Activated CD8-positive, alpha-beta memory T cell treated with anti-CD3 and anti-CD28 coated beads for 48 hours (primary cell): ENCODE data around the gene KLF7.

Experiments used
- DNase-seq, 3 experiments: peaks; one replicate each; pipeline ENCODE4 v3.0.0-alpha.2; 2020; ENCODE audit warnings: low read depth in 2 of 3, low spot score in 2 of 3

Gene KLF7

DNA sequence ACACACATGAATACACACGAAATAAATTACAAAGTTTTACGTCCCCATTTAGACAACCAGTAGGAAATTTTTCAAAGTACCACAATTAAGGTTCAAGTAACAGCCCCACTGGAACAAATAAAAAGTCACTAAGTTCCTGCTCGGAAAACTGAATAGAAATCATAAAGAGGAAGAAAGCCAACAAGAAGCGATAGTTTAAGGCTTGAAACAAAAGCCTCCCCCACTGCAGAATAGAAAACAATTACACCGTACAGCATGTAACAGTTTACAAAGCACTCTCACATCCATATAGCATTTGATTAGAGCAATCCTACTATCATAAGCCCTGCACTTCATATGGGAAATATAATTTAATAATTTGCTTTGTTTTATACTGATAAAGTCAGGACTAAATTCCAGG lies 15.5 kb downstream of the KLF7 start:
- DNase-seq = no peak

DNA sequence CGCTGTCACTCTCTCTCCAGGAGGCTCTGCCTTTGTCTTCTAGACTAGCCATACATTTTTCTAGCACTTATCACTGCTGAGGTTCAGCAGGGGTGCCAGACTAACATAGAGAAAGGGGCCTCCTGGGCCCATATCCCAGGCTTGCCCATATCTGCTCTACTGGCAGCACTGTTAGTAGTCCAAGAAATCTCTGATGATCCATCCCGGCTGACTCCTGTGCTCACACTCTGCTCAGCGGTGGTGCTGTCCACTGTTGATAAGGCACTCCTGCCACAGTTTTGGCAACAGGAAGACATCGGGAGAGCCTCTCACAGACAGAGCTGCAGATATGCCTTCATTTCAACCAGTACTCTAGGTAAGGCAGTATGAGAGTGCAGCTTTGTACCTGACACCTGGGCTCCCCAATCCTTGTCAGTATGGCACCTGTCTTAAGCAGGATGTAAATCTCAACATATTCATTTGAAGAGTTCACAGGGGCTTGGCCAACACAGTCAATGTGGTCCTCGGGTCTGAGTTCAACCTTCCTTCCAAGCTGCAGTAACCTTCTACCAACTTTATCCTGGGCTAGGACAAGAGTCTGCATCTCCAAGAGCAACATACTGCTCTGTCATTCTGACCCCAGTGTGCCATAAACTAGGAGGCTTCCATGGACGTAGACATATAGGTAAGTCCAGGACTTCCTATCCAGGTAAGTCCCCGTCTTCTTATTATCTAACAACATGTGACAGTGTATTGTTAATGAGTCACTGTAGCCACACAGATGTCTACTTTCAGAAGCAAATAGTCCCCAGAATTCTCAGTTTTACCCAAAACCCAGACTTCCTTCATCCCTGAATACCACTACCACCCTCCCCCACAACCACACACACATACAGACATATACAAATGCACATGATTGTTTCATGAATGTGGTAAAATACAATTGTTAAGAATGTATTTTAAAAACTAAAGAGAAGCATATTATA lies 16.2 kb downstream of the KLF7 start:
- DNase-seq = no peak

- no peak for DNase-seq
Measured at GRCh38 chr2:207148020-207148419, 17.7 kb downstream of the KLF7 start.

GRCh38 chr2:207144173-207144785 lies 21.5 kb downstream of the KLF7 start:
- DNase-seq = no peak

DNA sequence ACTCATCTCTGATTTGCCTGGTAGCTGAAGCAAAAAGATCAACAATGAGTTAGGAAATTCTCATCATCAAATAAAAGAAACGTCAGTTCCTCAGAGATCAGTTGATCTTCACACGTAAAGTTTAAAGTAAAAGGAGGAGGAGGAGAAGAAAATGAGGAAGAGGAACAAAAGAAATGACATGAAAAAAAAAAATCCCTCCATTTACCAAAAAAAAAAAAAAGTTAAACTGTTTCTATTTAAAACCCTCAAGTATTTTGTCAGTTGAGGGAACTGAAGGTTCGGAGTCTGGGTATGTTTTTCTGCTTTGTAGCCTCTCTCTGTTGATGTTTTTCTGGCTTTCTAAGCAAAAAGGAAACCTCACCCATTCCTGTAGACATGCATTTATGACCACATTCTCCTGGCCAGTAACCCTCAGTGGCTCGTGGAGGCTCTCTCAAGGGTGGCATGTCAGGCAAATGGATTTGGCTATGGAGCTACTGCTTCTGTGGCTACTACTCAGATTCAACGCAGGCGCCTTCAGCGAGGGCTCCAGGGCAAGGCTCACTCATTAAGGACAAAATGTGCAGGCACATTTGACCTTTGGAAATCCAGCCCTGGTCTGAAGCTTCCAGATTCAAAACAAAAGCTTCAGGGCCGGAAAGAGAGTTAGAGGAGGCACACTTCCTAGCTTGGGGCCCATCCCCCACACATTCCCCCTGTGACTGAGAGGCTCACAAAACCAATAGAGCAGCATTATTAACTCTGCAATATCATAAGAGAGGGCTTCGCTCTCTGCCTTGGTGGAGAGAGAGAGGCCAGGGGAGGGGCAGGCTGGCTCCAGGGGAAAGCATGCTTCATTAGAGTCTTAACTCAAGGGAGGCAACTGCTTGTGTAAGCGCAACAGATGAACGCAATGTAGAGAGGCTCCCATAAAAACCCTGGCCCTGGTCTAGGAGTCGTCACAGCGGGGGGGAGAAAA lies 22.3 kb downstream of the KLF7 start:
- no peak for DNase-seq

GRCh38 chr2:207142461-207142860 lies 23.3 kb downstream of the KLF7 start:
- DNase-seq = no peak

GRCh38 chr2:207141386-207141785 lies 24.4 kb downstream of the KLF7 start:
- no peak for DNase-seq

- DNase-seq = no peak
Measured at GRCh38 chr2:207140265-207140664, 25.5 kb downstream of the KLF7 start.

DNA sequence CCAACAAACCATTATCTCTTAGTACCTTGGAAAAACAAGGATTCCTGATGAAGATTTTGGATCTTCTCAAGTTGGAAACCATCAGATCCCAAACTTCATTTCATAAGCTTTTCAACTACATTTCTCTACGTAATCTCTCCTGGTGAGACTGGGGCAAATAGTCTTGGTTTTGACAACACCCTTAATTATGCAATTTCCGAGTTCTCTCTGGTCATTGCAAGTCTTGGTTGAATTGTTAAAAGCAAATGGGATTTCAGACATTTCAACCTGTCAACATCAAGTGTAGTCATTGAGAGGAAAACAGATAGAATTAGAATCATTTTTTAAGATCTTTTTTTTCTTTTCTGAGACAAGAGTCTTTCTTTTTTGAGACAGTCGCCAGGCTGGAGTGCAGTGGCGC lies 26.2 kb downstream of the KLF7 start:
- DNase-seq = no peak

DNA sequence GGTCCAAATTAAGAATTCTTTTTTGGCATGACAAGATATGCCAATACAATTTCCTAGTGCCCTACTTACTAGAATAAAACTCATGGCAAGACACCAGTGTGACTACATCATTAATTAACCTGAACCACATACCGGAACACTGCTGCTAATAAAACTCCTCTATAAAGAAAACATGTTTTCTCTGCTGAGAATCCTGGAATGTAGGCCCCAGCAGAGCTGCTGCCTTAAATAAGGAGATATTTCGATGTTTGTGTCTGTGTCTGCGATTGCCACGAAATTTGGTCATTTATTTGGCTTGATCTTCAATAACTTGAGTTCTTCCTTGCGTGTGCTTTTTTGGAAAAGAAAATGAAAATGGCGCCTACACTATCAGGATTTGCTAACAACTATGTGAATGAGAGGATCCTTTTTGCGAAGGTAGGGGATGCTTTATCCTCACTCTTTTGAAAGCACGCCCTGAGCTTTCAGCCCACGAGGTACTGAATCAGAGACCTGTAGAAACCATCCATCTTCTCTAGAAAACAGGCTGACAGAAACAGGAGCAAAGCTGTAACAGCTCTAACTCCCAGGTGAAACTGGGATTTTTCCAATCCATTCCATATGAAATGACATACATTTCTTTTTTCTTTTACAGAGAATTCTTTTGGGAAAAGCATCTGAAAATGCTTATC lies 27.0 kb downstream of the KLF7 start:
- DNase-seq = no peak

GRCh38 chr2:207137596-207138337 lies 28.0 kb downstream of the KLF7 start:
- no peak for DNase-seq

DNA sequence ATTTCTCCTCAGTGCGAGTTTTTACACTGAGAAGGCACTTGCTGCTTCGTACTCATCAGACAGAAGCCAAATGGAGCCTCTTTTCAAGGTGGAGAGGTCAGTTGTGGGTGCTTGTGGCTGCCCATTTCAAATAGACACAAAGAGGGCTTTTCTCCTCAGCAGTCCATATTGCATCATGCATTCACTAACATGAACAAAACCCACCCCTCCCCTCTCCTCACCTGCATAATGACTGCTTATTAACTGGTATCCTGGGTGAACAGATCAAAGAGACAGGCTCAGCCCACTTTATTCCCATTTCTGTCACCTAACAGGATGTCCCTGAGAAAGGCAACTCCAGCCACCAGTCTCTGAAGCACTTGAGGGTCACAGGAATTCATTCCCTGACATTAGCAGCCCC lies 28.9 kb downstream of the KLF7 start:
- DNase-seq = no peak

GRCh38 chr2:207135801-207136457 lies 29.8 kb downstream of the KLF7 start:
- no peak for DNase-seq

DNA sequence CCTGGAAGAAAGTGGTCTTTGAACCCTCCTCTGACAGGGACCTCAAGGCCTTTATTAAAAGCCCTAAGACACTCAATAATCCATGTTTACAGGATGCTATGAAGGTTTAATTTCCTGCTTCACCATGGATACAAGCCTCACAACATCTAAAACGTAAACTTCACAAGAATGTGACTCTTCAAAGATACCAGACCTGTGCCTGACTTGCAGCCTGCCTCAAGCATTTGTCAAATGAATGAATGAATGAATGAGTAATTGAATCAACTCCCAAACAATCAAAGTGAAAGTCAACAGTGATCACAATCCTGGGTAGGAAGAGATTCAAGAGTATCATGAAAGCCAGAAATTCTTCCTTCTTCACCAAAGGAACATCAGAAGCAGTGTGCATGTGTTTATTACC lies 30.4 kb downstream of the KLF7 start:
- DNase-seq = no peak

- DNase-seq = no peak
Measured at GRCh38 chr2:207133820-207134519, 31.8 kb downstream of the KLF7 start.

GRCh38 chr2:207133458-207133819 lies 32.3 kb downstream of the KLF7 start:
- DNase-seq = no peak

DNA sequence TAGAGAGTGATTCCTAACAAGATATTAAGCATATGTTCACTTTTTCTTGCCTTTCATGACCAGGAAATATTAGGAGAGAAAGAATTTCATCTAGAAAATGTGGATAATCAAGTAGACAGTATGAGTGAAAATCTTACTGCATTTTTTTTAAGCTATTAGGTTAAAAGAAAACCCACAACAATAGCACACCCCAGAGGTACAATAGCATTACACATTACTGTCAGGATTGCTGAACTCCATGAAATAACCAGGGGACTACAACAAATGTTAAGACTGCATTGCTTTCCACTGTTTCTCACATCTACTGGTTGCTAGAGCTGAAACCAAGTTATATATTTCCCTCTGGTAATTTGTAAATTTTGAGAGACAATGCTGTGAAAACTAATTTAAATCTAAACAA lies 33.7 kb downstream of the KLF7 start:
- DNase-seq = no peak

DNA sequence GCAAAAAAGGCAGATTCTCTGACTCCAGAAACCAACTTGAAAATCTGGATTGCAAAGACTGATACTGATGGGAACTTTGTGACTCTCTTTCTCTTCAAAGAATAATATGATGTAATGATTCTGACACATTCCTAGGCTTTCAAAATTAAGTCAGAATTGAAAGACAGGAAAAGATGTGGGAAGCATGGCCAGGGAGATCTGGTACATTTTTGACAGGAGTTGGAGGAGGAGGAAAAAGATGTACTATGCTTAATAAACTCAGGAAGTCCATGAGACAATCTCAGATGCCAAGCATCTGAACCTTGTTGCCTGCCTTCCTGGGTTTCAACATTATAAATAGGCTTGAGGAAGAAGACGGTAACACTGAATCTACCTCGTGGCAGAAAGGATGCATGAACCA lies 34.2 kb downstream of the KLF7 start:
- no peak for DNase-seq

- no peak for DNase-seq
Measured at GRCh38 chr2:207130958-207131521, 34.7 kb downstream of the KLF7 start.
